Islet of Langerhans (tissue), 1 donor: Measurements from ENCODE around the gene NINJ2.
"Not testable (repeated sequence)": the region's sequence is repeated elsewhere in the genome, so short reads cannot be mapped to it uniquely, and the experiment has no call there.

Source experiments
- FAIRE-seq: peaks from one replicate; lab custom pipeline; 2011; peaks lifted over from hg19 to GRCh38; lab: Jason Lieb, UNC

The NINJ2 gene

DNA sequence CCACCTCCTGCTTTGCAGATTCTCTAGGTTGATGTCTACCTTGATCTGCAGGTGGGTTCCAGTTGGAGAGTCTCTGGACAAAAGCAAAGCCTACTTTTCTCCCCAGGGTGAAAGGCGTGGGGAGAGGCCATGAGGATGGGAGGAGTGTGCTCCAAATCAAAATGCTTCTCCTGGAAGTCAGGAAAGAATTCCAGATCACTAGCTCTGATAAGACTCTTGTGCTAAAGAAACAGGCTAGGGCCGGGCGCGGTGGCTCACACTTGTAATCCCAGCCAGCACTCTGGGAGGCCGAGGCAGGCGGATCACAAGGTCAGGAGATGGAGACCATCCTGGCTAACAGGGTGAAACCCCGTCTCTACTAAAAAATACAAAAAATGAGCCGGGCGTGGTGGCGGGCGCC lies 21.9 kb downstream of the NINJ2 start:
- not testable (repeated sequence) for FAIRE-seq

DNA sequence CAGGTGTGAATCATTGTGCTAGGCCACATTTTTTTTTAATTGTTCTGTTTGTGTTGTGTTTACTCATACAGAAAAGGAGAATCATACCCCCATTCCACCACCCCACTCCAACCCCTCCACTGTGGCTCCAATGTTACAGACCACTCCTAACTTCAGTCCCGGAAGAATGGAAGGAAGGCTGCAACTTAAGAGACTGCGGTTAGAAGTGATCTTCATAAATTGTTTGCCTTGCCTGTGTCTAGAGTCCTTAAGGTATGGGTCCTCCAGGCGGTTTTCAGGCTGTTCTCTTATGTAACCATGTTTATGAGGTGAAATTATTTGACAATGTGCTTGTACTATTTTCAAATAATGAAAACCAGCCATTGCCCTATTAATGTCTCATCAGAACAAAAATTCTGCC lies 22.5 kb downstream of the NINJ2 start:
- FAIRE-seq: no peak

DNA sequence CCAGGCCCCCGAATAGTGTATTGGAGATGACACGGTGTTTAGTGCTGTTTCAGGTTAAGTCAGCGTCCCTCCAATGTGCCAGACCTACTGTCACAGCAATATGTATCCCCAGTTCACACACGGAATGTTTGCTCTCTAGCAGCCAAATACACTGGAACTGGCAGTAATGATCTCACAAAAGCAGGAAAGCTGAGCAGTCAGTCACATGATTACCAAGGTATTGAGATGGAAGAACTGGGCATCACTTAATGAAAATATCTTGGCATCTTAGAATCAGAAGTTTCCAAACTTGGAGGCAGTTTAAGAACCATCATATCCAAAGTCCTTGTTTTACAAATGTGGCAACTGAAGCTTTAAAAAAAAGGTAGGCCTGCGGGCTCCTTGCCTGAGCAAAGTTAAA lies 23.3 kb downstream of the NINJ2 start:
- no peak for FAIRE-seq

DNA sequence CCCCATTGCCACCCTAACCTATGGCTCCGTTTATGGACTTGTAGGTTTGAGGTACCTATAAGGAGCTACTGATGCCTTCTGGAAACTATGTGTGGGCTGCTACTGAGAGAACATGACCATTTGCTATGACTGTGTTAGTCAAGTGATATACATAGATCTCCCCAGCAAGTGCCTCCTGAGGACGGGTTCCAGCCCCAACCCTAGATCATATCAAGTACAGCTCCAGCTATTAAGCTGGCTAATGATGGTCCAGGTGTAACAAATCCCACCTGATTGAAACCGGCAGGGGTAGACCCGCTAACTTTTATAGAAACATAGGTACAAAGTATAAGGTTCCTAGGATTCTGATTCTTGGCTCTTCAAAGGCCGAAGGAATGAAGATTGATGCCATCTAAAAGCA lies 23.7 kb downstream of the NINJ2 start:
- no peak for FAIRE-seq

DNA sequence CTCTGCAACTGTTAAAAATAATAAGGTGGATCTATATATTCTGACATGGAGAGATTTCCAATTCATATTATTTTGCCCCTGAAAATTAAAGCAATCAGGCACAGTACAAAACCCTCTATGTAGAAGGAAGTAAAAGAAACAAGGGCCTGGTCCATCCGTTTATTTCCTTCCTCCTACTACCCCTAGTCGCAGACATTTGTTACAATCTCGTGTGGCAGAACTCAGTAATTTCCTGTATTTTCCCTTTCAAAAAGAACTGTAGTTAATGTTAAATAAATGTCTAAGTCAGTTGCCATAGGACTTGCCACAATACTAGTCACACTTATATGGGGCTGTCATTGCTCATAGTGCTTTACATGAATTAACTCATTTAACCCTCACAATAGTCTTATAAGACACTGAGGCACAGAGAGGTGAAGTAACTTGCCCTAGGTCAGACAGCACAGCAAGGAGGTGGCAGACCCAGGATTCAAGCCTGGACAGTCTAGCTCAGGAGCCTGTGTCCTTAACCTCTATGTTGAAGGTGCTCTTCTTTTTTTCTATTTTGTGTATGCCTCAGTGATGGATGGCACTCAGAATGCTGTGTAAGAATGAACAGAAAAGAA lies 24.2 kb downstream of the NINJ2 start:
- no peak for FAIRE-seq

DNA sequence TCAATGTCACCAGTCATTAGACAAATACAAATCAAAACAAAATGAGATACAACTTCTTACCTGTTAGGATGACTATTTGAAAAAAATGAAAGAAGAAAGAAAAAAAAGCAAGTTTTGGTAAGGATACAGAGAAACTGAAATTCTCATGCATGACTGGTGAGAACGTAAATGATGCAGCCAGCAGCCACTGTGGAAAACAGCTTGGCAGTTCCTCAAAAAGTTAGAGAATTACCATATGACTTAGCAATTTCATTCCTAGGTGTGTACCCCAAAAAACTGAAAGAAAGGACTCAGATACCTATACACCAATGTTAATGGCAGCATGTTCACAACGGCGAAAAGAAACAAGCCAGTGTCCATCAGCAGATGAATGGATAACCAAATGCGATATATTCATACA lies 26.6 kb downstream of the NINJ2 start:
- FAIRE-seq: no peak

DNA sequence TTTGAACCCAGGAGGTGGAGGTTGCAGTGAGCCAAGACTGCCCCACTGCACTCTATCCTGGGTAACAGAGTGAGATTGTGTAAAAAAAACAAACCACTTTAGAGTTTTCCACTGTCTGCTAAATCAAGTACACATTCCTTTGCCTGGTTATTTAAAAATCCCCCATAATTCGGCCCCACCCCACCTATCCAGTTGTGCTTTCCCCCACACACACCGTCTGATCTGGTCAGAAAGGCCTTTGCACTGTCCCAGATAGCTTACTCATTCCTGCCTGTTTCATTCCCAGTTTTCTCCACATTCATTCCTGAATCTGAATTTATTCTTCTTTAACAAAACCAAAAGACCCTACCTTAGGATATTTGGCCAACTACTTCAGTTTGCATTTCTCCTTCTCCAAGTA lies 29.5 kb downstream of the NINJ2 start:
- FAIRE-seq: no peak

DNA sequence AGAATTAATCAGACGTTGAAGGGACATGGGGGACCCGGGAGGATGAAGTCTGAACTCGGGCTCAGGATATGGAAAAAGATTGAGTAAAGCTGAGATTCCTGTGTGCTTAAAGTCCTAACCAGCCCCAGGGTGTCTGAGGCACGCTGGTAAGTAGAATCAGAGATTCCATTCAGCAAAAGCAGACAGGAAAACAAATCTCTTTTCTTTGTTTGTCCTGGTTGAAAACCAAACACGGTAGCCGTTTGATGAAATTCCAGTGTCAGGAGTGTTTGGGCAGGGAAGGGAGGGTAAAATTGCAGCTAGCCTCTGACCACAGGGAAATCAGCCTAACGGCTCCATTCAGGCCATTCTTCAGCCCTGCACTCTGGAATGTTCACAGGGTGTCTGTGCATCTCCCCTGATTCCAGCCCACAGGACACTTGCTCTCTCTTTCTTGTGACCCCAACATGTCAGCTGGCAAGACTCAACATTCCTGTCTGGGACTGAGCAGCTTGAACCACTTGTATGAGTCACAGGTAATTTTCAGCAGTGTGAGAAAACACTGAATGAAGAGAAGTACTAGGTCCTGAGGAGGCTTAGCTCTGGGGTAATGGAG lies 31.0 kb downstream of the NINJ2 start:
- no peak for FAIRE-seq

DNA sequence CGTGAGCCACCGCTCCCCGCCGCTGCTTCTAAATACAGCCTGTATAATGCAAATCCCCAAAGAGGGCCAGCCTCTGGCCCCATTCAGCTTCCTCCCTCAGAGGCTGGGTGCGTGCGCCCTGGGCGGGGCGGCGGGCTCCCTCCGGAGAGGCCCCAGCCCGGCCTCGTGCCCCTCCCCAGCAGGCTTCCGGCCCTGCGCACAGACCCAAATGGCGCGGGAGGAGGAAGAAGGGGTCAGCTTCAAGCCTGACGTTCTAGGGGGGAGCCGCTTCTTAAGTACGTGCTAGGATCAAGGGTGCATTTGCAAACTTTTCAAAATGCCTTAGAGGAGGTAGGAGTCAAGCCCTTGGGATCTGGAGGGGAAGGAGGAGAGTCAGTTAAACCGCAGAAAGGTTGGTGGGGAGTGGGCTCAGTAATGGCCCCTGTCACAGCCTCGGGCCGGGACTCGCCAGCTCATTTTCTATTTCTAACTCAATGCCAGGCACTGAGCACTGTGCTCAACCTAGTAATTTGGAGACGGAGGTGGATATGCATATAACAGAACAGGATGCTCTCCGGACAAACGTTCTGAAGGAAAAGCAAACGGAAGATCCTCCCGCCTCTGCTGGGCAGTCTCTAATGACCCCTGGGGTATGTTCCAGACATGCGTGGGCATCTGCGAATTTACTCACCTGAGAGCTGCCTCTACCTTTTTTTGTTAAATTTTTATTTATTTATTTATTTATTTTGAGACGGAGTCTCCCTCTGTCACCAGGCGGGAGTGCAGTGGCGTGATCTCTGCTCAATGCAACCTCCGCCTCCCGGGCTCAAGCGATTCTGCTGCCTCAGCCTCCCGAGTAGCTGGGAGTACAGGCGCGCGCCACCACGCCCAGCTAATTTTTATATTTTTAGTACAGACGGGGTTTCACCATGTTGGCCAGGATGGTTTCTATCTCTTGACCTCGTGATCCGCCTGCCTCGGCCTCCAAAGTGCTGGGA lies 32.3 kb downstream of the NINJ2 start:
- no peak for FAIRE-seq

DNA sequence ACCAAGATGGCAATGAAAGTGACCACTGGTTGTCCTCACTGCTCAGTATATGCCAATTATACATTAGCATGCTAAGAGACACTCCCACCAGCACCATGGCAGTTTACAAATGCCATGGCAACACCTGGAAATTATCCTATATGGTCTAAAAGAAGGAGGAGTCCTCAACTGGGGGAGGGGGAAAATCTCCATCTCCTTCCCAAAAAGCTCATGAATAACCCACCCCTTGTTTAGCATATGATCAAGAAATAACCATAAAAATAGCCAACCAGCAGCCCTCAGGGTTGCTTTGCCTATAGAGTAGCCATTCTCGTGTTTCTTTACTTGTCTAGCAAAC lies 34.5 kb downstream of the NINJ2 start:
- FAIRE-seq: not testable (repeated sequence)

DNA sequence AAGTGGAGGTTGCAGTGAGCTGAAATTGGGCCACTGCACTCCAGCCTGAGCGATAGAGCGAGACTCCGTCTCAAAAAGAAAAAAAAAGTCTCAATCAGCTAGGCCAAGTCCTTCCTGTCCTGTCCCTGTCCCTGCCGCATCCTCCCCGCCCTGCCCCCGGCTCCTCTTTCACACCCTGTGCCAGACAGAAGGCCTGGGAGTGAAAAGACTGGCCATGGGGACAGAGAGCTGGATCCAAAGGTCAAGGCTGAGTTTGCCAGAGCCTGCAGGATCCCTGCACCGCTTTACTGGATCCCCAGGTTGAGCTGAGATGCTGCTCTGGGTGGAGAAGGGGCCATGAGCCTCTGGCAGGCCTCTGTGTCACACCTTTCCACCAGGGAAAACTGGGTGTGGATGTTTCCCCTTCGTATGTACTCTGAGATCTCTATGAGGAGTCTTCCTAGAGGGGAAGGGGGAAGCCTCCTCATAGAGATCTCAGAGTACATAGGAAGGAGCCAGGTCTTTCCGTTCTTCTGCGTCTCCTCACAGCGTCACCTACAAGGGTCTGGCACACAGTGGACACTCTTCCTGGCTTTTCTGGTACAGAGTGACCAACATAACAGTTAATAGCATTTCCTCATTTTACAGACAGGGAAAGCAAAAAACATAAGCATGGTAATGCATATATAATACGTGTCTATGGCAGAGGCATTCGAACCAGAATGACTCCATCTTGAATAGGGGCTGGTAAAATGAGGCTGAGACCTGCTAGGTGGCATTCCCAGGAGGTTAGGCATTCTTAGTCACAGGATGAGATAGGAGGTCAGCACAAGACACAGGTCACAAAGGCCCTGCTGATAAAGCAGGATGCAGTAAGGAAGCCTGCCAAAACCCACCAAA lies 35.1 kb downstream of the NINJ2 start:
- no peak for FAIRE-seq

DNA sequence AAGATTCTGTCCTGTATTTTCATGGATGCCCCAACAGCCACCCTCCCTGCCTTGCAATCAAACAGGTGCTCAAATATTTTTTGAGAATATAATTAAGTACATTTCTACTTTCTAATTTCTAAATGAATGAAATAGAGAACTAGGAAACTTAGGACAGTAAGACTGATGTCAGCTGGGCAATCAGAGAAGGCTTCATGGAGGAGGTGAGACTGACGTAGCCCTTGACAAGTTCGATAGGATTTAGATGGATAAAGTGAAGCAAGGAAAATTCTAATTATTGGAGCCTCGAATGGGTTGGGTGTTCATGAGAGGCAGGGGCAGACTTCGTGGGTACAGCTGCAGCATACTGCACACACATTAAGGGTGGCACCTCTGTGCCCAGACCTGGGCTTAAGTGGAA lies 36.0 kb downstream of the NINJ2 start:
- FAIRE-seq: no peak

DNA sequence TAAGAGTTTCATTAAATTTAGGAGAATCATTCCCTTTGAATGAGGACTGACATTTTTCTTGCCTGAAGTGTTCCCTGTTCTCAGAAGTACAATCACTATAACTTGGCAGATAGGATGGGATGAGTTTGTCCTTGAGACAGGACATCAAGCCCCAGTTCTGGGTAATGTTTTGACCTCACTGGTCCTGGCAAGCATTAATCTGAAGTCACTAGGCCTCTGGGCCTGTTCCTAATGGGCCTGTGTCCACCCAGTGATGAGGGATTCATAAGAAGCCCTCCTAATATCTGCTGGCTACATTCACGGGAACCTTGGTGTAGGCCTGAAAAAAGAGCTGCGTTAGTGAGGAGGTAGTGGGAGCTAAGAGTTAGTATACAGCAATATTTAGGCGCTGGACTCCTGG lies 37.2 kb downstream of the NINJ2 start:
- no peak for FAIRE-seq

DNA sequence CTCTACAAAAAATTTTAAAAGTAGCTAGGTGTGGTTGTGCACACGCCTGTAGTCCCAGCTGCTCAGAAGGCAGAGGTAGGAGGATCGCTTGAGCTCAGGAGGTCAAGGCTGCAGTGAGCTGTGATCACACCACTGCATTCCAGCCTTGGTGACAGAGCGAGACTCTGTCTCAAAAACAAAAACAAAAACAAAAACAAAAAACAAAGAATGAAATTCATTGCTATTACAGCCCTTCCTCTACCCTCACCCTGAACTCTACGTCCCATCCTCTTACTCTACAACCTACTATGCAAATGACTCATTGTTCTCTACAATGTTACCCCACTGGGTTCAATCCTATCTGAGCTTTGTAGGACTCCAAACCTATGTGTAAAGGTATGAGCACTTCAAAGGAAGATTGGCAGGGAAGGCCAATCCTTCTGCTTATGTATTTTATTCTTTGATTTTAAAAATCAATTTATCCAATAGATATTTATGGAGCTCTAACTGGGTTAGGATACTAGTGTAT lies 39.3 kb downstream of the NINJ2 start:
- FAIRE-seq: no peak

DNA sequence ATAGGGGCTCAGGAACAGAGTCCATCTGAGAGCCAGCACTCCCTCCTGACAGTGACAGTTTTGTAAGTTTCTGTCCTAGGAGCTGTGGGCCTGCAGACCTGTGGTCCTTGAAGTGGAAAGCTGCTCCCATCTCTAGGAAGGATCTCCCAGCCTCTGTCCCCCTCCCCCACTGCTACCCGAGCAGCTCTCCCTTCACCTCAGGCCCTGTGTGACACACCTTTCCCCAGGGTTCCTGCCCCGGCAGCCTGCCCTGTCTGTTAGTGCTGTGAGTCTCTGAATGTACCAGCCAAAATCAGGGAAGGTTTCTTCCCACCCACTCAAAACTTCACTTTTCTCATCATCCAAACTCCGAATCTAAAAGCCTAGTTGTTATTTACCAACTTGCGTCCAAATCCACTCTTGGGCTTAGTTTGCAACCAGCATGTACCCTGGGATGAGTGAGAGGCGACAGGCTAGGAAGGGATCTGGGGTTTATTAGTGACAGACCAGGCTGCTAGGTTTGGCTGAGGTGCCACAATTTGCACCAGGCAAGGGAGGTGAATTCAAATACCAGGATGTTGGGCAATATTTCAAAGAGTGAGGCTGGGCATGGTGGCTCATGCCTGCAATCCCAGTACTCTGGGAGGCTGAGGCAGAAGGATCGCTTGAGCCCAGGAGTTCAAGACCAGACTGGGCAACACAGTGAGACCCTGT lies 39.9 kb downstream of the NINJ2 start:
- FAIRE-seq: no peak

DNA sequence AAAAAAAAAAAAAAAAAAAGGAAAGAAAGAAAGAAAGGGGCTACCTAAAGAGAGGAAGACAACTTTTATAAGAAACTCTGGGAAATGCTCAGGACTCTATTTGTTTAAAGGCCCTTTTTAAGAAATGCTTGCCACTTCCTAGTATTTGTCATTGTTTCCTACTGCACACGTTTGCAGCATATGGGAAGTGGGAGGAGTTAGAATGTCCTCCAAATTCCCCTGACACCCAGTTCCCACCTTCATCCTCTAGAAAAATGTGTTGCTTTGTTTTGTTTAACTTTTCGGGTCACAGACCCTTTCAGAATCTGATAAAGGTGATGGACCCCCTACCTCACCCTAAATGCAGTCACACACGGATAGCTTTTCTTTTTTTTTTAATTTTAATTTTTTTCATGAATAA lies 40.8 kb downstream of the NINJ2 start:
- FAIRE-seq: no peak

DNA sequence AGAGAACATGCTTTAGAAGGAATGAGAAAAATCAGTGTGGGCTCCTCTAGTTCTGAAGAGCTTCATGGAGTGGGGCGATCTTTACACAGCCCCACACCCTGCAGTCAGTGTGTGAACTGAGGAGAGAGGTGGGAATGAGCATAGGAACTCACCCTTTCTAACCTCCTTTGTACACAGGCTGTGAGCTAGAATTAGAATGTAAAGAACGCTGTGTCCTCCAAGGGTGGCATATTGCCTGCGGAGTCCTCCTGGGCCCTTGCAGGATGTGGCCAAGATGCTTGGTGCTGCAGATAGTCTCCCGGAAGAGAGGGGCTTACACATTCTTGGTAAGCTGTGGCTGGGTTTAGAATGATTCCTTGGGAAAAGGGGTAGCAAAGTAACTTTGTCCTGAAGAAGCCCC lies 43.9 kb downstream of the NINJ2 start:
- FAIRE-seq: no peak

DNA sequence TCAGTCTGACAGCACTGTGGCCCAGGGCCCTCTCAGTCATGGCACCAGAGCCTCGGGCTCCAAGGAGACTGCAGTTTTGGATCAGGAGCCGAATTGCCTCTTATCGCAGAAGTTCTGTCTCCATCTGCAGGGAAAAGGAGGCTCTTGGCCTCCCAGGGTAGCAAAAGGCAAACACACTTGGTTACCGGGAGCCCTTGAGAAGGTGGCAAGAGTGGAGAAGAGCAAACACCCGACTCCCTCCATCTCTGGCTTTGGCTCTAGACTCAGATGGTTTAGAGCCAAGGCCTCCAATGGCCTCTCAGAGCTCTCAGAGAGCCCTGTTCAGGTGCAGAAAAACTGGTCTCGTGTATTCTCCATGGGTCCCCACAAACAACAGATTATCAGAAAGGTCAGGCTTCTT lies 44.6 kb downstream of the NINJ2 start:
- no peak for FAIRE-seq

DNA sequence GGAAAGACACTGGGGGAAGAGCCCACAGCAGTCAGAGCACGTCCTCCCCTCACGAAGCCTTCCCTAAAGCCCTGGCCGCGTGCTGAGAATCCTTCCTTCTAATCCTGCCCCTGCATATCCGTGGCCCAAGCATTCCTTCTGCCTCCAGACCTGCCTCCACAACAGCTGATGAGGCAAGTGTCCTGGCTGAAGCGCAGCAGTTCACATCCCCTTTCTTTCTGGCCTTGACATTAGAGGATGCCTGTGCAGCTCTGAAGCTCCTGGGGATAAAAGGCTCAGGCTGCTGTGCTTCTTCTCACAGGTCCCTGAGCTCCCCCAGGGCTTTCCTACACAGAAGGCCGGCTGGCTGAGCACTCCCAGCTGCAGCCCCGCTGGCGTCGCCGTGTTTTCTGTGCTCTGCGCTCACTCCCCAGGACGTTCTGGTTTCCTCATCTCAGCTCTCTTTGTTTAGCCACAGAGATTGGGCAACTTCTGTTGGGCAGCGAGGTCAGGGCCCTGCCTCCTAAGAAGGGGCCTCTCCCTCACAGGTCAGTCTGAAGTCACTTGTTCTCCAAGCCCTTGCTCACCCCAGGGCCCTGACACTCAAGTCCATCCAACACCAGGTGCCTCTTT lies 45.8 kb downstream of the NINJ2 start:
- no peak for FAIRE-seq

DNA sequence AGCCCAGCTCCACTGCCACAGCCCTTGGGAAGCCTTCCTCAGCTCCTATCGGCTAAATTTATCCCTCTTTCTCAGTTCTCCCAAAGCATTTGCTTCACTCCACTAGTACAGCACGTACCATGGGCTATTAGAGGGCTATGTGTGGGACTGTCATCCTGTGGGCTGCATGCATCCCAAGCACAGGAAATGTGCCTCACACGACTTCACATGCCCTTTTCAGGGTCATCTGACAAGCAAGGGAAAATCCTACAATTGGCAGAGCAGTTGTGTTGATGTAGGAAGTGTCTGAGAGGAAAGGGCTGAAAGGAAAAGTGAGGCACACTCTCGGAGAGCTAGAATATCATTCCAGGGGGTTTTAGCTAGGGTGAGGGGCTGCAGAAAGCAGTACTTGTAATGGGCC lies 47.6 kb downstream of the NINJ2 start:
- FAIRE-seq: no peak

DNA sequence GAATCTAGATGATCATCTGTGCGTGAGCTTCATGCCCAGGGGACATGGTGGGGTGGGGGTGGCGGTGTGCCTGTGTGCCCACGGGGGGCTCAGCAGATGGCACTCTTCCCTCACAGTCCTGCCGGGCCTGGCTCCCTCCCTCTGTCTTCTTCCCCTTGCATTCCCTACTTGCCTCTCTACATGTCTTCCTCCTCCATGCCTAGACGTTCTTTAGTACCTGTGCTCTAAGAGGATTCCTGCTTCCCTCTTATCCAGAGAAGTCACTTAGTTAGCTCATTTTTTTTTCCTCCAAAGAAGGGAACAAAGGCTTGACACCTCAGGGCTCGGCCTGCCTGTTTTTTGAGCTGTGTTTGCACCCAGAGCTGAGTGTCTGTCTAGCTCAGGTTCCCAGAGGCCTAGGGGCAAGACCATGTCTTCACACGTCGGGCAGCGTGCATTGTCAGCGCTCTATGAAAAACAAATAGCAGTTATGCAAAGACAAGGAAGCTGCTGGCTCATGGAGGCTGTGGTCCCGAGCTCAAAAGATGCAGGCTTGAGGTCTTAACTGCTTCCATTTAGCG lies 48.8 kb downstream of the NINJ2 start:
- FAIRE-seq: no peak
